Glutamatergic neuron (in vitro differentiated cells): ENCODE results near the gene LIMD2. TPM values are rescaled to one million over a fixed set of nuclear protein-coding genes. Genes with fewer than 3 reads are reported as not detected.
A peak's percentile ranks its signal among the peaks of the same experiment; 100 is the strongest.

ENCODE experiments used
- DNase-seq: peaks from one replicate; pipeline ENCODE4 v3.0.0; 2022
- H3K27ac Mint-ChIP-seq: one replicate; pipeline ENCODE4 v1.8.0; 2020; ENCODE audit warnings: mild to moderate bottlenecking, mixed read lengths, inconsistent platforms; ENCODE audit not compliant: unreplicated experiment
- H3K27me3 Mint-ChIP-seq: one replicate; pipeline ENCODE4 v1.8.0; 2020; ENCODE audit warnings: mild to moderate bottlenecking, moderate library complexity, mixed read lengths, inconsistent platforms; ENCODE audit not compliant: unreplicated experiment
- H3K36me3 Mint-ChIP-seq: one replicate; pipeline ENCODE4 v1.8.0; 2020; ENCODE audit warnings: mild to moderate bottlenecking, mixed read lengths, inconsistent platforms; ENCODE audit not compliant: unreplicated experiment
- H3K4me1 Mint-ChIP-seq: one replicate; pipeline ENCODE4 v1.8.0; 2020; ENCODE audit warnings: mild to moderate bottlenecking, low read depth, mixed read lengths, inconsistent platforms; ENCODE audit not compliant: unreplicated experiment
- H3K4me3 Mint-ChIP-seq: one replicate; pipeline ENCODE4 v1.8.0; 2020; ENCODE audit warnings: mild to moderate bottlenecking, mixed read lengths, inconsistent platforms; ENCODE audit not compliant: unreplicated experiment
- H3K9me3 Mint-ChIP-seq: one replicate; pipeline ENCODE4 v1.8.0; 2020; ENCODE audit warnings: mild to moderate bottlenecking, moderate library complexity, mixed read lengths, inconsistent platforms; ENCODE audit not compliant: unreplicated experiment
- total RNA-seq: library from RNA; stranded (reverse); fragmentation: NEBNext Ultra II Directional; extraction: Animal tissue kit (Norgen Biotek cat#: 25700); gene quantifications from one replicate; pipeline ENCODE4 v1.2.1, GENCODE V29; 2021; ENCODE audit not compliant: unreplicated experiment
- TF ChIP-seq, protein P1 (sequence below): fragments of 200-600 bp; sonication (generic); IDR thresholded peaks from one replicate; pipeline ENCODE4 v1.5.0; 2021; ENCODE audit not compliant: partially characterized antibody, unreplicated experiment

LIMD2 gene
- total RNA-seq, 1 donor from 2014 or later = 311 TPM

DNA sequence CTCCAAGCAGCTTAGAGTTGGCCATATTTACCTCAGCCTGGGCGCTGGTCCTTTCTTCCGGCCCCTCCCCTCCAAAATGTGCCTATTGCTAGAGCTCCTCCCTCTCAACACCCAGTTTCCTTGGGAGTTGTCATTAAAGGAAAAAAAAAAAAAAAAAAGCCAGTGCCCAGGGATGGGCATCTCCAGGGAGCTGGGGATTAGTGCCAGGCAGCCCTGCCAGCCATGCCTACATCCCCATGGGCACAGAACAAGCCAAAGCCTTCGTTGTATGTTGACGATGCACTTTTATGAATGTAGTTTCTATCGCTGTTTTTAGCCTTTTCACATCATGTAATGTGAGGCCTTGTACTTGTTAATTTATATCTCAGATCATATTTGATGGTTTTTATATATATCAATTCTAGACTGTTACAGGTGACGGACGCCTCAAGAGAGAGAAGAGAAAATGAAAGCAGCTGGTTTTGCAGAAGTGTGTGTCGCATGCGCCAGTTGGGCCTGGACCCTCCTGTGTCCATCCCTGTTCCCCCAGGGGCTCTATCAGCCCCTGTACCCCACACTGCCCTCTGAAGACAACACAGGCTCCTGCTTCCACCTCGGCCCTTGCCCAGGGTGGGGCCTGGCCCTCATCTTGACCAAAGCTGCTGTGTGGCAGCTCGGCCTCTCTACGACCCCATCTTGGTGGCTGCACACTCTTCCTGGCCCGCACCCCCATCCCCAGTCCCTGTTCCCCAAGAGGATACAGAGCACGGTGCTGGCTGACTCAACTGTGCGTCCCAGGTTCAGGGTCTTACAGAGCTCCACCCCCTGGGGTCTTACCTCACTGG, 4.8 kb downstream of the LIMD2 start:
- peaks cover 55% of the 10 kb centered on the region for H3K4me1 Mint-ChIP-seq
- TF ChIP-seq, protein P1, sequence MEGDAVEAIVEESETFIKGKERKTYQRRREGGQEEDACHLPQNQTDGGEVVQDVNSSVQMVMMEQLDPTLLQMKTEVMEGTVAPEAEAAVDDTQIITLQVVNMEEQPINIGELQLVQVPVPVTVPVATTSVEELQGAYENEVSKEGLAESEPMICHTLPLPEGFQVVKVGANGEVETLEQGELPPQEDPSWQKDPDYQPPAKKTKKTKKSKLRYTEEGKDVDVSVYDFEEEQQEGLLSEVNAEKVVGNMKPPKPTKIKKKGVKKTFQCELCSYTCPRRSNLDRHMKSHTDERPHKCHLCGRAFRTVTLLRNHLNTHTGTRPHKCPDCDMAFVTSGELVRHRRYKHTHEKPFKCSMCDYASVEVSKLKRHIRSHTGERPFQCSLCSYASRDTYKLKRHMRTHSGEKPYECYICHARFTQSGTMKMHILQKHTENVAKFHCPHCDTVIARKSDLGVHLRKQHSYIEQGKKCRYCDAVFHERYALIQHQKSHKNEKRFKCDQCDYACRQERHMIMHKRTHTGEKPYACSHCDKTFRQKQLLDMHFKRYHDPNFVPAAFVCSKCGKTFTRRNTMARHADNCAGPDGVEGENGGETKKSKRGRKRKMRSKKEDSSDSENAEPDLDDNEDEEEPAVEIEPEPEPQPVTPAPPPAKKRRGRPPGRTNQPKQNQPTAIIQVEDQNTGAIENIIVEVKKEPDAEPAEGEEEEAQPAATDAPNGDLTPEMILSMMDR = no peak
- H3K9me3 Mint-ChIP-seq = peaks cover 30% of the 10 kb centered on the region
- peak overlapping the region; percentile 68 for H3K4me3 Mint-ChIP-seq
- peak; percentile 31 for DNase-seq
- peak overlapping the region; percentile 99 for H3K27ac Mint-ChIP-seq
- no peaks in the 10 kb centered on the region for H3K36me3 Mint-ChIP-seq
- peaks cover 28% of the 10 kb centered on the region for H3K27me3 Mint-ChIP-seq

DNA sequence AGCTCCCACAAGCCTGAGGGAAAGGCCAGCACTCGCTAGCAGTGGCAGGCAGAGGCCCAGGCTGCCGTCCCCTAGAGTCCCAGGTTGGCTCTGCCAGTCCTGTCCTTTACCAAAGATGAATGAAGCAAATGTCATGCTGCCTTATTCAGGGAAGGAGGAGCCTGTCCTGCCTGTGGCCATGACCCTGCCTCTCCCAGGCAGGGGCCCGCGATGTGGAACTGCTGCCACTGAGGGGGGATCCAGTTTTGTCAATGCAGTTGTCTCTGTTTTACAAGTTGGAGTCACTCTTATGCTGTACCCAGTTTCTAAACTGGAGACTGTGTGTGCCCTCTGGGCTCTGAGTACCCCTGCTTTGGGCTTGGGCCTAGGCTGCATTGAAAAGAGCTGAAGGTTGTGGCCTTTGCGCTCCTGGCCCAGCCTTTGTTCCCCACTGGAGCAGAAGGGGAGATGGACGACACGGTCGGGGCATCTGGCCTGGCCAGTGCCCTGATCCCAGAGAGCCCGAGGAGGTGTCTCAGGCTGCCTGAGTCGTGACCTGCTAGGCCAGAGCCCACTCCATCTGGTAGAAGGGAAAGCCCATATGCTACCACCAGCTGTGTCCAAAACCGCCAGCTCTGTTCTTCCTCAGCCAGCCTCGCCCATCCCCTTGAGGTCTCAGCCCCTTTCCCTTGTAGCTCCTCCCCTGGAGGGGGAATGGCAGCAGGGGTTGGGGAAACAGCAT, 5.5 kb downstream of the LIMD2 start:
- Mint-ChIP-seq H3K4me1 (peaks cover 55% of the 10 kb centered on the region), H3K9me3 (peaks cover 30% of the 10 kb centered on the region), H3K27me3 (peaks cover 28% of the 10 kb centered on the region), H3K36me3 (no peaks in the 10 kb centered on the region), H3K27ac (peak overlapping the region; percentile 99), H3K4me3 (peak overlapping the region; percentile 68)
- DNase-seq = peak; percentile 91
- TF ChIP-seq, protein P1 = no peak

DNA sequence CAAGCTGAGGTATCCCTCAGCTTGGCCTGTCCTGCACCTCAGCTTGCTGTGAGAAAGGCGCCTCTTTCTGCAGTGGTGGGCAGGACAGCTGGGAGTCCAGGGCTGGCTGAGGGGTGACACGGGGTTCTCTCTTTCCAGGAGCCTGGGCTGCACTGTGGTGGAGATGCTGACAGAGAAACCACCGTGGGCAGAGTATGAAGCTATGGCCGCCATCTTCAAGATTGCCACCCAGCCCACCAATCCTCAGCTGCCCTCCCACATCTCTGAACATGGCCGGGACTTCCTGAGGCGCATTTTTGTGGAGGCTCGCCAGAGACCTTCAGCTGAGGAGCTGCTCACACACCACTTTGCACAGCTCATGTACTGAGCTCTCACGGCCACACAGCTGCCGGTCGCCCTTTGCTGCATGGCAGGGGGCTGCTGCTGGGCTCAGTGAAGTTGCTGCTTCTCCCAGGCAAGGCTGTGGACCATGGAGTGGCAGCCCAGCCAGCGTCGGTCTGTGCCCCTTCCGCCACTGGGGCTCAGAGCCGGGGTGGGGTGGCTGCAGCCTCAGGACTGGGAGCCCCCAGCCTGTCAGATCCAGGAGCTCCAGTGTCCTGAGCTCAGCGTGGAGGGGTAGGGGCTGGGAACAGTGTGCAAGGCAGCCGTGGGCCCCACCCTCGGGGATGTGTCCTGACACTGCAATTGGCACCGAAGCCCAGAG, 6.4 kb downstream of the LIMD2 start:
- Mint-ChIP-seq H3K27me3 (peaks cover 28% of the 10 kb centered on the region), H3K4me3 (peak overlapping the region; percentile 74), H3K9me3 (peaks cover 33% of the 10 kb centered on the region), H3K36me3 (no peaks in the 10 kb centered on the region), H3K27ac (peak overlapping the region; percentile 99), H3K4me1 (peaks cover 55% of the 10 kb centered on the region)
- no peak for DNase-seq
- TF ChIP-seq, protein P1 = no peak

DNA sequence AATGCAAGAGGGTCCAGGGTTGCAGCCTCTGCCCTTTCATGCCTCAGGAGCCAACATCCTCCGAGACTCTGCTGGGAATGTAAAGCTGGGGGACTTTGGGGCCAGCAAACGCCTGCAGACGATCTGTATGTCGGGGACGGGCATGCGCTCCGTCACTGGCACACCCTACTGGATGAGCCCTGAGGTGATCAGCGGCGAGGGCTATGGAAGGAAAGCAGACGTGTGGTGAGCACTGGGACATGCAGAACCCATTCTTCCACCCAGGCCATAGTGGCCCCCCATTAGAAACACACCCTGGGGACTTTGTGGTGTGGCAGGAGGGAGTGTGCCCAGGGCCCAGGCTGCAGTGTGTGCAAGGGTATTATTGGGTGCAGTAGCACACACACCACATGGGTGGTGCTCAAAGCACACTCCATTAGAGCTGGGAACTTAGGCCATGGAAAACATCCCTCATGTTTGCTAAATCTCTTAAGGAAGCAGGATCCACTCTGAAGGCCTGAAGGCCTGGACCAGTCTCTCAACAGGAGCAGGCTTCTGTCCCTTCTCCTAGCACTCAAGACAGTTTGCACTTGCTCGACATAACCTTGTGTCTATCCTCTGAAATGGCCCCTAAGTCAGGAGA, 7.6 kb downstream of the LIMD2 start:
- TF ChIP-seq, protein P1 = no peak
- Mint-ChIP-seq H3K27ac (peak overlapping the region; percentile 99), H3K27me3 (peaks cover 26% of the 10 kb centered on the region), H3K4me1 (peaks cover 55% of the 10 kb centered on the region), H3K9me3 (peaks cover 33% of the 10 kb centered on the region), H3K36me3 (no peaks in the 10 kb centered on the region), H3K4me3 (peak overlapping the region; percentile 74)
- no peak for DNase-seq
